Measurements from ENCODE around the gene CABLES2. TPM values are rescaled to one million over a fixed set of nuclear protein-coding genes. Genes with fewer than 3 reads are reported as not detected.

CABLES2 gene
- total RNA-seq, 4 donors from 2014 or later = 0.29 to 10.6 (median 2.6) TPM

DNA sequence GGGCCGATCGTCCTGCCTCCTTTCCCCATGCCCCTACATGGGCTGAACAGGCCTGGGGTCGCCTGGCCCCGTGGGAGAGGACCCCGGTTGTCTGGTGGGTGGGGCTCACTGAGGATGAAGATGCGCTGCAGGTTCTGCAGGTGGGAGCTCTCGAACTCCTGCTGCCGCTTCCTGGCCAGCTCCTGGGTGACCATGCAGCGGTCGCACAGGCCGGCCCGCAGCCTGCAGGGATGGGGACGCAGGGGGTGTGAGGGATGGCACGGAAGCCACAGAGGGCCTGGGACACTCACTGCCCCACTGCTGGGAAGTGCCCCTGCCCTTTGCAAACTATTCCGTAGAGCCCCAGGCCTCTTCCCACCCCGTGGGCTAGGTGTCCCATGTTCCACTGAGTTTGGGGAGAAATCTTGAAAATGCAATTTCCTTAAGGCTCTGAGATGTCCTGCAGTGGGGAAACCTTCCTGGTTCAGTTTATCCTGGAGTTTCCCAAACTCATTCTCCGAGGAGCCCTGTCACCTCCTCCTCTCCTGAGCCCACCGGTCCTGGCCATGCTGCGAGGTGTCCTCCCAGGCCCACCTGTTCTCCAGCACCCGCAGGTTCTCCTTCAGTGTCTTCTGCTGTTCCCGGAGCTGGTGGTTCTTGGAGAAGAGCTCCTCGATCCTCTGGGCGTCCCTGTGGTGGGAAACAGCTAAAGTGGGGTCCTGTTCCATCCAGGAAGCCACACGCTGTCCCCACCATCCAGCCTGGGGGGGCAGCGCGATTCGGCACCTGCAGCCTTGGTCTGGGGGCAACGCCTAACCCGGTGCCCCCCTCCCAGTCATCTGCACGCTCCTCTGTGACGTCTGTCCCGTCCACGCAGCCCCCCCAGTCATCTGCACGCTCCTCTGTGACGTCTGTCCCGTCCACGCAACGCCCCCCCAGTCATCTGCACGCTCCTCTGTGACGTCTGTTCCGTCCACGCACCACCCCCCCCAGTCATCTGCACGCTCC lies 9.9 kb upstream of the CABLES2 start:
- intact Hi-C loops (cut with DNase I; ENCODE audit: low total_unique reads) = loop anchor here (10.0 kb wide), 1 partner anchor 402 kb away; no protein-coding TSS in a partner anchor
- no peaks in the 10 kb centered on the region for H3K9me3 ChIP-seq
- TF ChIP-seq, protein P1, sequence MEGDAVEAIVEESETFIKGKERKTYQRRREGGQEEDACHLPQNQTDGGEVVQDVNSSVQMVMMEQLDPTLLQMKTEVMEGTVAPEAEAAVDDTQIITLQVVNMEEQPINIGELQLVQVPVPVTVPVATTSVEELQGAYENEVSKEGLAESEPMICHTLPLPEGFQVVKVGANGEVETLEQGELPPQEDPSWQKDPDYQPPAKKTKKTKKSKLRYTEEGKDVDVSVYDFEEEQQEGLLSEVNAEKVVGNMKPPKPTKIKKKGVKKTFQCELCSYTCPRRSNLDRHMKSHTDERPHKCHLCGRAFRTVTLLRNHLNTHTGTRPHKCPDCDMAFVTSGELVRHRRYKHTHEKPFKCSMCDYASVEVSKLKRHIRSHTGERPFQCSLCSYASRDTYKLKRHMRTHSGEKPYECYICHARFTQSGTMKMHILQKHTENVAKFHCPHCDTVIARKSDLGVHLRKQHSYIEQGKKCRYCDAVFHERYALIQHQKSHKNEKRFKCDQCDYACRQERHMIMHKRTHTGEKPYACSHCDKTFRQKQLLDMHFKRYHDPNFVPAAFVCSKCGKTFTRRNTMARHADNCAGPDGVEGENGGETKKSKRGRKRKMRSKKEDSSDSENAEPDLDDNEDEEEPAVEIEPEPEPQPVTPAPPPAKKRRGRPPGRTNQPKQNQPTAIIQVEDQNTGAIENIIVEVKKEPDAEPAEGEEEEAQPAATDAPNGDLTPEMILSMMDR (IDR thresholded peaks at IDR 0.05) = no peak
- TF ChIP-seq POLR2A (IDR thresholded peaks at IDR 0.05) = no peak
- no peaks in the 10 kb centered on the region for H3K36me3 ChIP-seq
- no peaks in the 10 kb centered on the region for H3K4me1 ChIP-seq
- no peaks in the 10 kb centered on the region for H3K27me3 ChIP-seq
- H3K4me3 ChIP-seq = no peak overlapping the region
- no peak overlapping the region for H3K27ac ChIP-seq
- DNase-seq = no peak

DNA sequence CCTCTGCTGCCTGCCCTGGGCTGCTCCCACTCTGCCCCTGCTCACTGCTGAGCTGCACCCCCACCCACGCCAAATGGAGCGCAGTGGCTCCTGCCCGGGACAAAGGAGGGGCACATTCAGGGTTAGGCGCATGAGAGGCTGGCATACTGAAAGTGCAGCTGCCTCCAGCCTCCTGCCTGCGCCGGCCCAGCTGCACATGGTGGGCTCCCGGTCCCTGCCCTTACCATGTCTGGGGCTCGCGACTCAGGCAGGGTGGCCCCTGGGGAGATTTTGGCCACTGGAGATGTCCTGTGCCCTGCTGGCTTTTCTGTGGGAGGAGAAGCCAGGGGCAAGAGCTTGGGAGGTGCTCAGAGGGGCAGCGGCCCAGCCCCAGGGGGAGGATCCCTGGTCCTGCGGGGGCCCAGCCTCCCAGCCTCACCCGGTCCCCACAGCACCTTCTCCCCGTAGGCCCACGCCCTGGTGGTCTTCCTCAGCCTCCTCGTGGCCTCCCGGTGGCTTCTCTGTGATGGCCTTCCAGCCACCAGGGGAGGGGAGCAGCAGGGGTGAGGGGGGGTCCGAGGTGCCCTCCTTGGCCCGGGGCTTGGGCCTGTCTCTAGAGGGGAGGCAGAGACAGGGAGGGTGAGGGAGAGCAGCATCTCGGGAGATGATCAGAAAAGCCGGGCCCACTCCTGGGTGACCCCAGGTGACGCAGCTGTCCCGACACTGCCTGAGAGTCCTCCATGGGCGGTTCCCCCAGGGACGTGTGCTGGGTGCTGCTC lies 8.4 kb upstream of the CABLES2 start:
- no peak overlapping the region for H3K27ac ChIP-seq
- intact Hi-C loops (cut with DNase I; ENCODE audit: low total_unique reads) = loop anchor here (10.0 kb wide), 1 partner anchor 401 kb away; no protein-coding TSS in a partner anchor
- no peak for TF ChIP-seq POLR2A (IDR thresholded peaks at IDR 0.05)
- TF ChIP-seq, protein P1 (IDR thresholded peaks at IDR 0.05) = no peak
- DNase-seq = no peak
- no peaks in the 10 kb centered on the region for H3K36me3 ChIP-seq
- H3K9me3 ChIP-seq = no peaks in the 10 kb centered on the region
- no peak overlapping the region for H3K4me3 ChIP-seq
- no peaks in the 10 kb centered on the region for H3K27me3 ChIP-seq
- peaks cover 0 to under 1% of the 10 kb centered on the region in 2 donors for H3K4me1 ChIP-seq

DNA sequence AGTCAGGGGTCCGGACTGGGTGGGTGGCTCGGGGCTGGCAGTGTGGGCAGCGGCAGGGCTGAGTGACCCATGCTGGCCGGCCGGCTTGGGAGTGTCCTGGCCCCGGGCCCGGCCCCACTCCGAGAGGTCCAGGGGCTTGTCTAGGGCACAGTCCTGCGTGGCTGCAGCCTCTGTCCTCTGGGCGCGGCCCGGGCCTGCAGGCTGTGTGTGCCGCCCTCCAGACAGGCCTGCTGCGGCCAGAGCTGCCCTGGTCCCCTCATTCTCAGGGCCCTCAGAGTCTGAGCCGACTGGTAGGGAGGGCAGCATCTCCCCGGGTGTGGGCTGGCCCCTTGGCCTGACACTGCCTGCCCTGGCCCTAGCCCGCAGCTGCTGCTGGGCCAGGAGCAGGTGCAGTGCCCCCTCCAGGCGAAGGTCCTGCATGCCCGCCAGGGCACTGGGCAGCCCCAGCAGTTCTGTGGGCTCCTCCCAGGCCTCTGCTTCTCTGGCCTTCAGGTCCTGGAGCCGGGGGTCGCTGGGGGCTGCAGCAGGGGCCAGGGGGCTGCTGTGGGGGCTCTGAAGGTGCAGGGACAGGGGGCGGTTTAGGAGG lies 6.9 kb upstream of the CABLES2 start:
- H3K9me3 ChIP-seq = no peaks in the 10 kb centered on the region
- DNase-seq = no peak
- H3K4me1 ChIP-seq = peaks cover 0 to 11% of the 10 kb centered on the region in 2 donors
- H3K4me3 ChIP-seq = no peak overlapping the region
- intact Hi-C loops (cut with DNase I; ENCODE audit: low total_unique reads) = loop anchor here (10.0 kb wide), 1 partner anchor 399 kb away; no protein-coding TSS in a partner anchor
- TF ChIP-seq, protein P1 (IDR thresholded peaks at IDR 0.05) = no peak
- TF ChIP-seq POLR2A (IDR thresholded peaks at IDR 0.05) = no peak
- H3K27me3 ChIP-seq = no peaks in the 10 kb centered on the region
- H3K27ac ChIP-seq = no peak overlapping the region
- no peaks in the 10 kb centered on the region for H3K36me3 ChIP-seq

DNA sequence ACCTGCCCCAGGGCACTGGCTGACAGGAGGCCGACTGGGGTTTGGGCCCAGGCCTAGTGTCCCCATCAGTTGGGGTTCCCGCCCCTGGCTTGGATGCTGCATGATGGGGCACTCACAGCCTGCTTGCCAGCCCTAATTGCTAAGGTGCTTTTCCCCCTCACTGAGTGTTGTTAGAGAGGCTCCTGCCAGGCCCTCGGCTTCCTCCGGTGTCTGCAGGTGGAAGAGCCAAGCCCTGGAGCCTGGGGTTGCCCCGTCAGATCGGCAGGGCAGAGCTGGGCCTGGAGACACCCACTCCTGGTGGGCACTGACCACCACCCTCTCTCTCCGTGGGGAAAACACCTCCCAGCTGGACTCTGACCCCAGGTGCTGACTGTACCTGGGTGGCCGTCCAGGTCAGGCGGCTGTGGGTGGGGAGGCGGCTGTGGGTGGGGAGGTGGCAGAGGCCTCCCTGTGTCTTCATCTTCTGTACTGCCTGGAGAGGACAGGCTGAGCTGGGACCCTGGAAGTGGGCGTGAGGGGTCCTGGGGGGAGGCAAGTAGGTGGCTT lies 6.0 kb upstream of the CABLES2 start:
- no peak overlapping the region for H3K27ac ChIP-seq
- TF ChIP-seq, protein P1 (IDR thresholded peaks at IDR 0.05) = no peak
- no peak for TF ChIP-seq POLR2A (IDR thresholded peaks at IDR 0.05)
- peaks cover 0 to 11% of the 10 kb centered on the region in 2 donors for H3K4me1 ChIP-seq

More for the DNA sequence above, 6.0 kb upstream of the CABLES2 start:
- no peak for DNase-seq
- no peaks in the 10 kb centered on the region for H3K9me3 ChIP-seq
- no peaks in the 10 kb centered on the region for H3K27me3 ChIP-seq
- intact Hi-C loops (cut with DNase I; ENCODE audit: low total_unique reads) = loop anchor here (10.0 kb wide), 1 partner anchor 398 kb away; no protein-coding TSS in a partner anchor
- no peaks in the 10 kb centered on the region for H3K36me3 ChIP-seq
- H3K4me3 ChIP-seq = no peak overlapping the region

All from uterus (tissue), 4 donors.